AG09319 (cell line): ENCODE results near the gene TFDP1.

Experiments used
- DNase-seq: peaks from one replicate; pipeline ENCODE4 v3.0.0-alpha.2; 2010; ENCODE audit warnings: low read depth; ENCODE audit errors: extremely low read depth
- TF ChIP-seq, protein P1 (sequence below): IDR thresholded peaks from 2 replicates; pipeline ENCODE4 v1.5.1; 2011; ENCODE audit warnings: low read depth, mild to moderate bottlenecking, inconsistent platforms, low read length, moderate library complexity

Gene TFDP1

GRCh38 chr13:113552079-113552478, 32.5 kb upstream of the TFDP1 start:
- TF ChIP-seq, protein P1, sequence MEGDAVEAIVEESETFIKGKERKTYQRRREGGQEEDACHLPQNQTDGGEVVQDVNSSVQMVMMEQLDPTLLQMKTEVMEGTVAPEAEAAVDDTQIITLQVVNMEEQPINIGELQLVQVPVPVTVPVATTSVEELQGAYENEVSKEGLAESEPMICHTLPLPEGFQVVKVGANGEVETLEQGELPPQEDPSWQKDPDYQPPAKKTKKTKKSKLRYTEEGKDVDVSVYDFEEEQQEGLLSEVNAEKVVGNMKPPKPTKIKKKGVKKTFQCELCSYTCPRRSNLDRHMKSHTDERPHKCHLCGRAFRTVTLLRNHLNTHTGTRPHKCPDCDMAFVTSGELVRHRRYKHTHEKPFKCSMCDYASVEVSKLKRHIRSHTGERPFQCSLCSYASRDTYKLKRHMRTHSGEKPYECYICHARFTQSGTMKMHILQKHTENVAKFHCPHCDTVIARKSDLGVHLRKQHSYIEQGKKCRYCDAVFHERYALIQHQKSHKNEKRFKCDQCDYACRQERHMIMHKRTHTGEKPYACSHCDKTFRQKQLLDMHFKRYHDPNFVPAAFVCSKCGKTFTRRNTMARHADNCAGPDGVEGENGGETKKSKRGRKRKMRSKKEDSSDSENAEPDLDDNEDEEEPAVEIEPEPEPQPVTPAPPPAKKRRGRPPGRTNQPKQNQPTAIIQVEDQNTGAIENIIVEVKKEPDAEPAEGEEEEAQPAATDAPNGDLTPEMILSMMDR, result no peak
- DNase-seq, result no peak

DNA sequence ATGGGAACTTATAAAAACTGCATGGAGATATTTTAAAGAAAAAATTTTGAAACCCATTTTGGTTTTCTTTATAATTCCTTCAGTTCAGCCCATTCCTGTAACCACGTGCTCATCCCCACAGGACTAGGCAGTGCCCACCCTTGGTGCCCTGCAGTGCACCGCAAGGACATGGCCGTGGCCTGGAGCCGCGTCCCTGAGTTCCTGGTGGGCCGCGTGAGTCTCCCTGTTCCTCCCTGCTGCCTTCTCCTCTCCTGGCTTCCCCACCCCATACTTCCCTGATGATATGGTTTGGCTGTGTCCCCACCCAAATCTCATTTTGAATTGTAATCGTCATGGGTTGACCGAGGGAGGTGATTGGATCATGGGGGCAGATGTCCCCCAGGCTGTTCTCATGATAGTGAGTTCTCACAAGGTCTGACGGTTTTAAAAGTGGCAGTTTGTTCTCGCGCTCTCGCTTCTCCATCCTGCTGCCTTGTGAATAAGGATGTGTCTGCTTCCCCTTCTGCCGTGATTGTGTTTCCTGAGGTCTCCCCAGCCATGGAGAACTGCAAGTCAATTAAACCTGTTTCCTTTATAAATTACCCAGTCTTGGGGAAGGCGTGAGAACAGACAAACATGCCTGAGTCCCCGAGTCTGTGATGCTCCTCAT, 31.6 kb upstream of the TFDP1 start:
- no peak for DNase-seq
- TF ChIP-seq, protein P1, result no peak

DNA sequence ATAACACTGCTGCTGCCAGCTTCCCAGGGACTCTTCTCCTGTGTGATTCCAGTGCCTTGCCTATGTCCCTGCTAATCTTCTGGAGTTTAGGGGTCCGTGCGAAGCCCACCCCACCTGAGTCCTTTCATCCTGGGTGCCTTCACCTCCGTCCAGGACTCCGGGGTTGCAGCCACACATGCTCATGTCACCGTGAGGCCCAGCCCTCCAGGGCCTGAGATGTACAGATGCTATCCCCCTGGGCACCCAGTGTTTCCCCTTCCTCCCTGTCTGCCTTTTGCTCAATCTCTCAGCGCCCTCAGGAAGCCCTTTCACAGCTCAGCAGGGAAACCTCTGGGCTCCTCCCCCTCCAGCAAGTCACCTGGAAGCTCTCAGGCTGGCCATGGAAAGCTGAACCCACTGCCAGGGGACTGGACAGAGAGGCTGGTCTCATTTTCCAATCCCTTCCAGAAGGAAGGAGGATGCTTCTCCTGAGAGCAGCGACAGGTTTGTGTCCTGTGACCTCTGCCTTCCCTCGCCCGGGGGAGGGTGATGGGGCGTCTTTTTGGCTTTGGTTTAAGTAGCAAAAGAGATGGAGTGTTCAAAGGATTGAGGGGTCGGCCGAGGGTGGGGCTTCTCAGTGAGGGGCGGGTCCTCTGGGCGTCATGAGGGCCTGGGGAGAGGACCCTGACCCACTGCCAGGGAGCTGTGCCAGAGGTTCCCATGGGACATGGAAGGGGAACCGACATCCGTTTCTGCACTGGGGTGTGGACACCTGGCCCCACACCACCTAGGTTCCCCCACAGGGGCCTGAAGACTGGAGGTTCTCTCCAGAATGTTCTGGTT, 30.8 kb upstream of the TFDP1 start:
- DNase-seq, result no peak
- TF ChIP-seq, protein P1, result no peak

DNA sequence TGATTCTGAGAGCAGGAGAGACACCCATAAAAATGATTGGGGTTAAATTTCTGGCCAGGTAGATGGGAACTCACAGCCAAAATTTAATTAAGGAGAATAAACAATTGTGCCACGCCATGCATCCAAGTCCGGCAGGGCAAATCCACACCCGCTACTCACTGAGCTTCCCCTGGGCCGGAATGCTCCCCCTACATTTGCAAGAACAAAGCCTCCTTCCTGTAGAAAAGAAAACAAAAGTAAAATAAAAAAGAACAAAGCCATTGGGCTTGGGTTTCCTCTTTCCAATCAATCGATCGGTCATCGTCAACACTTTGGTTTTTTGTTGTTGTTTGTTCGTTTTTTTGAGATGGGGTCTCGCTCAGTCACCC, 30.2 kb upstream of the TFDP1 start:
- no peak for DNase-seq
- TF ChIP-seq, protein P1, result no peak

GRCh38 chr13:113555141-113555540, 29.4 kb upstream of the TFDP1 start:
- DNase-seq, result no peak
- TF ChIP-seq, protein P1, result no peak

- DNase-seq, result no peak
- TF ChIP-seq, protein P1, result no peak
These were observed 27.5 kb upstream of the TFDP1 start for GRCh38 chr13:113557013-113557412.

GRCh38 chr13:113558461-113558860, 26.1 kb upstream of the TFDP1 start:
- TF ChIP-seq, protein P1, result no peak
- no peak for DNase-seq
